AG10803 (cell line): Measurements from ENCODE around the gene ARL15.
A peak's percentile ranks its signal among the peaks of the same experiment; 100 is the strongest.

Experiments
- DNase-seq: peaks from one replicate; pipeline ENCODE4 v3.0.0; 2010; ENCODE audit warnings: low read depth
- H3K4me3 ChIP-seq: 2 replicates; pipeline ENCODE4 v1.5.1; 2011; ENCODE audit warnings: mild to moderate bottlenecking, low read length, control low read depth
- CTCF ChIP-seq: conservative IDR thresholded peaks from 2 replicates; pipeline ENCODE4 v1.5.1; 2011; ENCODE audit warnings: mild to moderate bottlenecking, low read length, control low read depth, inconsistent platforms

ARL15 gene

GRCh38 chr5:54282876-54283275, 27.5 kb downstream of the ARL15 start:
- DNase-seq = no peak
- no peak for TF ChIP-seq CTCF
- no peak overlapping the region for H3K4me3 ChIP-seq

- H3K4me3 ChIP-seq = no peak overlapping the region
- no peak for TF ChIP-seq CTCF
- DNase-seq = no peak
Observed at GRCh38 chr5:54281960-54282692, 28.2 kb downstream of the ARL15 start.

GRCh38 chr5:54279960-54280359, 30.4 kb downstream of the ARL15 start:
- H3K4me3 ChIP-seq = no peak overlapping the region
- TF ChIP-seq CTCF = no peak
- DNase-seq = no peak

GRCh38 chr5:54278979-54279717, 31.2 kb downstream of the ARL15 start:
- no peak for TF ChIP-seq CTCF
- no peak overlapping the region for H3K4me3 ChIP-seq
- no peak for DNase-seq

GRCh38 chr5:54278036-54278830, 32.1 kb downstream of the ARL15 start:
- TF ChIP-seq CTCF = no peak
- peak; percentile 28 for DNase-seq
- no peak overlapping the region for H3K4me3 ChIP-seq

GRCh38 chr5:54276048-54276447, 34.3 kb downstream of the ARL15 start:
- no peak overlapping the region for H3K4me3 ChIP-seq
- no peak for TF ChIP-seq CTCF
- DNase-seq = no peak
